ENCODE measurements around the gene PPM1E. TPM values are rescaled to one million over a fixed set of nuclear protein-coding genes. Genes with fewer than 3 reads are reported as not detected.
A peak's percentile ranks its signal among the peaks of the same experiment; 100 is the strongest.
"Not testable (repeated sequence)": the region's sequence is repeated elsewhere in the genome, so short reads cannot be mapped to it uniquely, and the experiment has no call there.

The PPM1E gene
- 1.3 TPM for polyA plus RNA-seq (ENCODE audit: insufficient read length)

GRCh38 chr17:58755577-58756245, at the start of gene PPM1E:
PPM1E (plus strand) TSS chr17:58755854.
- DNase-seq (ENCODE audit: low read depth) = peak; percentile 5

- no peak for DNase-seq (ENCODE audit: low read depth)
Measured at GRCh38 chr17:58706351-58707140, 49.1 kb upstream of the PPM1E start.

- no peak for DNase-seq (ENCODE audit: low read depth)
Measured at GRCh38 chr17:58710948-58711552, 44.6 kb upstream of the PPM1E start.

- DNase-seq (ENCODE audit: low read depth) = no peak
Measured at GRCh38 chr17:58722274-58722673, 33.4 kb upstream of the PPM1E start.

GRCh38 chr17:58722696-58723095, 33.0 kb upstream of the PPM1E start:
- DNase-seq (ENCODE audit: low read depth) = no peak

- no peak for DNase-seq (ENCODE audit: low read depth)
Measured at GRCh38 chr17:58728798-58729197, 26.9 kb upstream of the PPM1E start.

- no peak for DNase-seq (ENCODE audit: low read depth)
Measured at GRCh38 chr17:58730937-58731336, 24.7 kb upstream of the PPM1E start.

GRCh38 chr17:58734040-58734439, 21.6 kb upstream of the PPM1E start:
- no peak for DNase-seq (ENCODE audit: low read depth)

GRCh38 chr17:58734811-58735210, 20.8 kb upstream of the PPM1E start:
- DNase-seq (ENCODE audit: low read depth) = no peak

GRCh38 chr17:58741121-58741625, 14.5 kb upstream of the PPM1E start:
- no peak for DNase-seq (ENCODE audit: low read depth)

- no peak for DNase-seq (ENCODE audit: low read depth)
Measured at GRCh38 chr17:58747674-58748073, 8.0 kb upstream of the PPM1E start.

GRCh38 chr17:58749627-58750026, 6.0 kb upstream of the PPM1E start:
- DNase-seq (ENCODE audit: low read depth) = not testable (repeated sequence)

GRCh38 chr17:58753026-58753425, 2.6 kb upstream of the PPM1E start:
- DNase-seq (ENCODE audit: low read depth) = no peak

GRCh38 chr17:58755269-58755576, 431 bp upstream of the PPM1E start:
- DNase-seq (ENCODE audit: low read depth) = no peak

GRCh38 chr17:58756246-58757161, 850 bp downstream of the PPM1E start:
- DNase-seq (ENCODE audit: low read depth) = no peak

GRCh38 chr17:58757162-58757613, 1.5 kb downstream of the PPM1E start:
- DNase-seq (ENCODE audit: low read depth) = no peak

GRCh38 chr17:58758890-58759289, 3.2 kb downstream of the PPM1E start:
- no peak for DNase-seq (ENCODE audit: low read depth)

- DNase-seq (ENCODE audit: low read depth) = no peak
Measured at GRCh38 chr17:58759522-58759921, 3.9 kb downstream of the PPM1E start.

- no peak for DNase-seq (ENCODE audit: low read depth)
Measured at GRCh38 chr17:58760248-58760647, 4.6 kb downstream of the PPM1E start.

- no peak for DNase-seq (ENCODE audit: low read depth)
Measured at GRCh38 chr17:58763263-58763662, 7.6 kb downstream of the PPM1E start.

- DNase-seq (ENCODE audit: low read depth) = no peak
Measured at GRCh38 chr17:58764373-58764772, 8.7 kb downstream of the PPM1E start.

GRCh38 chr17:58778482-58778881, 22.8 kb downstream of the PPM1E start:
- not testable (repeated sequence) for DNase-seq (ENCODE audit: low read depth)

Data from forelimb muscle (tissue), 1 donor.